ENCODE data around the gene UGT3A1. TPM values are rescaled to one million over a fixed set of nuclear protein-coding genes. Genes with fewer than 3 reads are reported as not detected.
"Not testable (repeated sequence)": the region's sequence is repeated elsewhere in the genome, so short reads cannot be mapped to it uniquely, and the experiment has no call there.

The UGT3A1 gene
- total RNA-seq, 1 donor from 2014 or later = 8.8 TPM

DNA sequence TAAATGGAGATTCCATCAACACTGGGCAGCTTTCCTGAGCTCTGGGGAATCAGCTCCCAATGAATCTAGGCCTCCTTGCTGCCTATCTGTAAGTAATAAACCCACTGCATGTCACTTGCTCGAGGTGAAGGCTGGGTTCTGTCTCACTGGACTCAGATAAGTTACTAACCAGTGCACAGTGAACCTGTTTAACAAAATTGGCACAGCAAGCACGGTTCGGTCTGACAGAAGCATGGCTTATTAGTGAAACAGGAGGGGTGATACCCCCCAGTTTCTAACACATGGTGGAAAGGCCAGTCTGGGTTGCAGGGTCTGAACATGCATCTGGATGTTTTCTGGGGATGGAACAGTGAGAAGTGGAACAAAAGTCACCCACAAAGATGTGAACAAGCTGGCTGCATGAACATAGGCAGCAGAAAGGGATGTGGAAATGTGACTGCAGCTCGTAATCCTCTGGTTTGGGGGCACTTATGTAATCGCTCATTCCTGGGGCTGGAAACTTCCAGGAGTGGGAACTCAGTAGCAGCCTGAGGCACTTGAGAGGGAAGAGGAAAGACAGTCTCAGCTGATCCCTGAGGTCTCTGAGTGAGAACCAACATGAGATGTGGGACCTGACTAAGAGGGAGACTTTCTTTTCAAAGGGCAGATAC lies 37.8 kb upstream of the UGT3A1 start:
- Histone ChIP-seq H3K27ac (no peak overlapping the region), H3K27me3 (no peaks in the 10 kb centered on the region), H3K36me3 (no peaks in the 10 kb centered on the region), H3K4me2 (no peak overlapping the region), H3K79me2 (ENCODE audit: low read depth) (no peaks in the 10 kb centered on the region), H3K9me3 (ENCODE audit: low read depth) (no peaks in the 10 kb centered on the region), H3K4me3 (no peak overlapping the region), H3K9ac (no peak overlapping the region), H4K20me1 (ENCODE audit: low read depth) (no peaks in the 10 kb centered on the region), H3F3A (ENCODE audit: low read depth) (no peaks in the 10 kb centered on the region), H2AFZ (replicated peaks) (no peak overlapping the region), H3K4me1 (no peaks in the 10 kb centered on the region)
- Mint-ChIP-seq H3K27me3 (ENCODE audit: insufficient read depth, low read depth) (no peaks in the 10 kb centered on the region), H3K36me3 (no peaks in the 10 kb centered on the region), H3K4me3 (no peak overlapping the region), H3K4me1 (no peaks in the 10 kb centered on the region), H3K27ac (no peak overlapping the region), H3K9me3 (peaks cover 16% of the 10 kb centered on the region)
- DNase-seq (ENCODE audit: low spot score) = no peak
- TF ChIP-seq EZH2 (IDR thresholded peaks at IDR 0.05) = no peak
- no peak for TF ChIP-seq EZH2phosphoT487 (IDR thresholded peaks at IDR 0.05)
- TF ChIP-seq, protein P1, sequence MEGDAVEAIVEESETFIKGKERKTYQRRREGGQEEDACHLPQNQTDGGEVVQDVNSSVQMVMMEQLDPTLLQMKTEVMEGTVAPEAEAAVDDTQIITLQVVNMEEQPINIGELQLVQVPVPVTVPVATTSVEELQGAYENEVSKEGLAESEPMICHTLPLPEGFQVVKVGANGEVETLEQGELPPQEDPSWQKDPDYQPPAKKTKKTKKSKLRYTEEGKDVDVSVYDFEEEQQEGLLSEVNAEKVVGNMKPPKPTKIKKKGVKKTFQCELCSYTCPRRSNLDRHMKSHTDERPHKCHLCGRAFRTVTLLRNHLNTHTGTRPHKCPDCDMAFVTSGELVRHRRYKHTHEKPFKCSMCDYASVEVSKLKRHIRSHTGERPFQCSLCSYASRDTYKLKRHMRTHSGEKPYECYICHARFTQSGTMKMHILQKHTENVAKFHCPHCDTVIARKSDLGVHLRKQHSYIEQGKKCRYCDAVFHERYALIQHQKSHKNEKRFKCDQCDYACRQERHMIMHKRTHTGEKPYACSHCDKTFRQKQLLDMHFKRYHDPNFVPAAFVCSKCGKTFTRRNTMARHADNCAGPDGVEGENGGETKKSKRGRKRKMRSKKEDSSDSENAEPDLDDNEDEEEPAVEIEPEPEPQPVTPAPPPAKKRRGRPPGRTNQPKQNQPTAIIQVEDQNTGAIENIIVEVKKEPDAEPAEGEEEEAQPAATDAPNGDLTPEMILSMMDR (IDR thresholded peaks at IDR 0.05) = no peak

DNA sequence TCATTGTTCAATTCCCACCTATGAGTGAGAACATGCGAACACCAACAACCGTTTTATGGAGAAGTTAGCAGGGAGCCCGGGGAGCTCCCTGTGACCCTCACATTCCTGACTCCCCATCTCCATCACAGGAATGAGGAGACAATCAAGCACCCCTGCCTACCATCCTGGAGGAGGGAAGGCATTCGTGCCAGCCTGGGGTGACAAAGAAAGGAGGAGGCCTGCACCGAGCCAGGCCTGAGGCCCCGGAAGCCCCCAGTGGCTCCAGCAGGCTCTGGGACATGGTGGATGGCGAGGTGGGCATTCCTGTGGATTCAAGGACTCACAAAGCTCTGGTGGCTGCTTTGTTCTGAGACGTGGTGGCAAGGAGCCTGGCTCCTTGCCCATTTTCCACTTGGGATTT lies 36.5 kb upstream of the UGT3A1 start:
- Mint-ChIP-seq H3K4me3 (no peak overlapping the region), H3K27me3 (ENCODE audit: insufficient read depth, low read depth) (no peaks in the 10 kb centered on the region), H3K36me3 (no peaks in the 10 kb centered on the region), H3K27ac (peak overlapping the region; percentile 62), H3K4me1 (no peaks in the 10 kb centered on the region), H3K9me3 (peaks cover 16% of the 10 kb centered on the region)
- Histone ChIP-seq H3K4me3 (no peak overlapping the region), H3K9me3 (ENCODE audit: low read depth) (no peaks in the 10 kb centered on the region), H3K27me3 (no peaks in the 10 kb centered on the region), H3K27ac (no peak overlapping the region), H4K20me1 (ENCODE audit: low read depth) (no peaks in the 10 kb centered on the region), H3K4me2 (no peak overlapping the region), H3F3A (ENCODE audit: low read depth) (no peaks in the 10 kb centered on the region), H3K4me1 (no peaks in the 10 kb centered on the region), H3K36me3 (no peaks in the 10 kb centered on the region), H3K79me2 (ENCODE audit: low read depth) (no peaks in the 10 kb centered on the region), H2AFZ (replicated peaks) (no peak overlapping the region), H3K9ac (no peak overlapping the region)
- no peak for DNase-seq (ENCODE audit: low spot score)
- TF ChIP-seq EZH2phosphoT487 (IDR thresholded peaks at IDR 0.05) (no peak), EZH2 (IDR thresholded peaks at IDR 0.05) (no peak)
- TF ChIP-seq, protein P1 (IDR thresholded peaks at IDR 0.05) = no peak

DNA sequence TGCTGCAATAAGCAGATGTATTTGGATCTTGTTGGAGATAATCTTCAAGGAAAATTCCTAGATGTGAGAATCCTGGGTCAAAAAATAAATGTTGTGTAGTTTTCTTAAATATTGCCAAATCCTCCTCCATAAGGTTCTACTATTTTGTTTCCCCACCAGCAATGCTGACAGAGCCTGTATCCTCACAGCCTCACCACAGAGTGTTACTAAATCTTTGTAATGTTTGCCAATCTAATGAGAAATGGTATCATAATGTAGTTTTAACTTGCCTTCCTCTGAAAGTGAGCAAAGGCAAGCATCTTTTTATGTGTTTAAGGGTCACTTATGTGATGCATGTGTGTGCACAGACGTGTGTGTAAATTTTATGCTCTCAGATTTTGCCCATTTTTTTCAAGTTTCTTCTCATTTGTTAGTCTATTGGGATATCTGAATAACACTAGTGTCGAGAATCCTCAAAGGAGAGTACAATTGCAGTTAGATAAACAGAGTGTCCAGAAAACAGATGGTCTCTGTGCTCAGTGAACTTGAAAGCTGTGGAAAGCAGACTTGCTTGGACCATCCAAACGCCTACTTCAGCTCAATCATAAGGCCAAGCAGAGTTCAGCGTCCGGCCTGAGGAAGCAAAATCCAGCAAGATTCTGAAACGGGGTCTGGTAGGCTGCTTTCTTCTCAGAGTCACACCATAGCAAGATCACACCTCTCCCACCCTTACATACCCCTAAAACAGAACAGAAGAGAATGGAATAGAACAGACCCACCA lies 35.7 kb upstream of the UGT3A1 start:
- no peaks in the 10 kb centered on the region for H3K4me1 Mint-ChIP-seq
- TF ChIP-seq EZH2 (IDR thresholded peaks at IDR 0.05) (no peak), EZH2phosphoT487 (IDR thresholded peaks at IDR 0.05) (no peak)
- TF ChIP-seq, protein P1 (IDR thresholded peaks at IDR 0.05) = no peak

DNA sequence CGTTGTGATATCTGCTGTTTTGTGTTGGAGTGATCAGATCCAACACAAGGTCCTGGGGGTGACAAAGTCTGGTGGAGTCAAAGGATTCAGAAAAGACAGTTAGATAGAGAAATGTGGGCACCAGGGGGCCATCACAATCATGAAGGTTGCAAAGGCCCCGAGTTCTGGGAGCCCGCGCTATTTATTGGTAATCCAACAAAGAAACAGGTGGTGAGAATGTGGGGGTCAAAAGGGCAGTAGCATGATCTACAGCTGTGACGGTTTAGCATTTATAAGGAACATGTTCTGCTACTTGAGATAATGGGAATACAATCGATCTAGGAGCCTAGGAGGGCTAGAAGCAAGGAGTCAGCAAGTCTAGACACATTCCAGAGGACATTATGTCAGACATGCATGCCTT lies 31.1 kb upstream of the UGT3A1 start:
- peaks cover 28% of the 10 kb centered on the region for H3K9me3 Mint-ChIP-seq
- H2AFZ ChIP-seq (replicated peaks); H3K27ac ChIP-seq; H3K4me1 Mint-ChIP-seq; H3K27ac Mint-ChIP-seq; H3K27me3 Mint-ChIP-seq (ENCODE audit: insufficient read depth, low read depth); H3K9ac ChIP-seq; H3K9me3 ChIP-seq (ENCODE audit: low read depth); H3K4me3 Mint-ChIP-seq; H4K20me1 ChIP-seq (ENCODE audit: low read depth); H3K36me3 ChIP-seq; H3K4me2 ChIP-seq; H3K27me3 ChIP-seq; H3K4me1 ChIP-seq; H3K36me3 Mint-ChIP-seq; DNase-seq (ENCODE audit: low spot score); H3F3A ChIP-seq (ENCODE audit: low read depth); H3K79me2 ChIP-seq (ENCODE audit: low read depth); H3K4me3 ChIP-seq: not testable (repeated sequence)

More for the DNA sequence above, 35.7 kb upstream of the UGT3A1 start:
- H3K9me3 Mint-ChIP-seq = peaks cover 18% of the 10 kb centered on the region
- H3K27ac ChIP-seq = no peak overlapping the region
- no peaks in the 10 kb centered on the region for H3K27me3 ChIP-seq
- no peaks in the 10 kb centered on the region for H3K4me1 ChIP-seq
- no peaks in the 10 kb centered on the region for H3K9me3 ChIP-seq (ENCODE audit: low read depth)
- H4K20me1 ChIP-seq (ENCODE audit: low read depth) = no peaks in the 10 kb centered on the region
- no peak overlapping the region for H3K4me3 ChIP-seq
- no peaks in the 10 kb centered on the region for H3K36me3 Mint-ChIP-seq
- H3K4me3 Mint-ChIP-seq = no peak overlapping the region
- H3K4me2 ChIP-seq = no peak overlapping the region
- H3K9ac ChIP-seq = no peak overlapping the region
- H3K27ac Mint-ChIP-seq = no peak overlapping the region
- H3K36me3 ChIP-seq = no peaks in the 10 kb centered on the region
- no peaks in the 10 kb centered on the region for H3F3A ChIP-seq (ENCODE audit: low read depth)
- no peak for DNase-seq (ENCODE audit: low spot score)
- no peaks in the 10 kb centered on the region for H3K79me2 ChIP-seq (ENCODE audit: low read depth)
- H3K27me3 Mint-ChIP-seq (ENCODE audit: insufficient read depth, low read depth) = no peaks in the 10 kb centered on the region
- no peak overlapping the region for H2AFZ ChIP-seq (replicated peaks)

DNA sequence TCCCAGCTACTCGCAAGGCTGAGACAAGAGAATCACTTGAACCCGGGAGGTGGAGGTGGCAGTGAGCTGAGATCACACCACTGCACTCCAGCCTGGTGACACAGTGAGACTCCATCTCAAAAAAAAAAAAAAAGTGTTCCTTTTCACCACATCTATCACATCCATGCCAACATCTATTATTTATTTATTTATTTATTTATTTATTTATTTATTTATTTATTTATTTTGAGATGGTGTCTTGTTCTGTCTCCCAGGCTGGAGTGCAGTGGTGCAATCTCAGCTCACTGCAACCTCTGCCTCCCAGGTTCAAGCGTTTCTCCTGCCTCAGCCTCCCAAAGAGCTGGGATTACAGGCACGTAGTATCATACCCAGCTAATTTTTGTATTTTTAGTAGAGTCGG lies 28.4 kb upstream of the UGT3A1 start:
- not testable (repeated sequence) for H3K9ac ChIP-seq; H4K20me1 ChIP-seq (ENCODE audit: low read depth); H3K27me3 Mint-ChIP-seq (ENCODE audit: insufficient read depth, low read depth); H3K4me1 Mint-ChIP-seq; DNase-seq (ENCODE audit: low spot score); H3K4me3 ChIP-seq; H3K27ac ChIP-seq; H3F3A ChIP-seq (ENCODE audit: low read depth); H3K36me3 ChIP-seq; H2AFZ ChIP-seq (replicated peaks); H3K36me3 Mint-ChIP-seq; H3K4me1 ChIP-seq; H3K9me3 ChIP-seq (ENCODE audit: low read depth); H3K4me2 ChIP-seq; H3K27me3 ChIP-seq; H3K4me3 Mint-ChIP-seq; H3K79me2 ChIP-seq (ENCODE audit: low read depth); H3K27ac Mint-ChIP-seq
- peaks cover 30% of the 10 kb centered on the region for H3K9me3 Mint-ChIP-seq
